Measurements from ENCODE around the gene FITM1. TPM values are rescaled to one million over a fixed set of nuclear protein-coding genes. Genes with fewer than 3 reads are reported as not detected.

Gene FITM1
- total and polyA plus RNA-seq, 2 donors (not counting 3 experiments of a cell fraction or from before 2014, with no cell fraction given): 0.54 TPM; not detected in 1

GRCh38 chr14:24147761-24148428 lies 17.4 kb downstream of the FITM1 start:
- H3K9ac ChIP-seq (replicated peaks; ENCODE audit: extremely low read depth, insufficient read depth, low read length): peak overlapping the region; percentile 43
- FAIRE-seq (no peak), DNase-seq (ENCODE audit: low read depth, low spot score) (no peak)
- no peaks in the 10 kb centered on the region for H3K9me3 ChIP-seq (replicated peaks; ENCODE audit: control insufficient read depth, insufficient read depth, low read length)
- ChIA-PET POLR2A (interaction anchor here (2.0 kb wide), 1 partner anchor 12 kb away, joined by 8 read pairs; the partner anchor contains the start of gene PSME1), CTCF (interaction anchor here (1.0 to 7.8 kb wide), 6 partner anchors 12 to 149 kb away, joined by 6 to 63 read pairs (median 14); partner anchors contain the start of genes IRF9 and PSME1)
- peaks cover 16% of the 10 kb centered on the region for H3K4me1 ChIP-seq (ENCODE audit: control insufficient read depth, extremely low read depth, insufficient read depth, low read length)
- no peaks in the 10 kb centered on the region for H4K20me1 ChIP-seq (replicated peaks; ENCODE audit: control insufficient read depth, extremely low read depth, insufficient read depth, low read length)
- peaks cover 2 to 25% of the 10 kb centered on the region in 2 experiments for H3K36me3 ChIP-seq (ENCODE audit: control insufficient read depth in 2 of 2, extremely low read depth in 1 of 2, insufficient read depth in 2 of 2, low read length in 2 of 2)
- H3K9me1 ChIP-seq (replicated peaks; ENCODE audit: control insufficient read depth, extremely low read depth, insufficient read depth, low read length): no peaks in the 10 kb centered on the region
- intact Hi-C loops (cut with micrococcal nuclease): loop anchor here (1.0 to 5.0 kb wide), 7 partner anchors 12 to 284 kb away; partner anchors contain the start of genes CHMP4A, DHRS1, IPO4 and IRF9
- TSS peak; percentile 45 for BruUV-seq (replicated peaks)
- H3K4me3 ChIP-seq (replicated peaks in 1 of 3; ENCODE audit: insufficient read depth in 1 of 3, low read depth in 1 of 3, low read length in 3 of 3): peak overlapping the region; percentile 59 to 83 (median 76)
- H3K79me2 ChIP-seq (ENCODE audit: control insufficient read depth, insufficient read depth, low read length): peaks cover 25% of the 10 kb centered on the region
- H3K27me3 ChIP-seq (ENCODE audit: control insufficient read depth in 2 of 2, insufficient read depth in 2 of 2, low read length in 2 of 2): no peaks in the 10 kb centered on the region
- TF ChIP-seq MYC (IDR thresholded peaks at IDR 0.05; ENCODE audit: low read depth, low read length) (no peak), FOS (IDR thresholded peaks at IDR 0.05; ENCODE audit: borderline replicate concordance, insufficient read depth, low read length) (no peak), POLR2AphosphoS5 (IDR thresholded peaks at IDR 0.05; ENCODE audit: insufficient read depth, low read depth, low read length) (no peak), CTCF (IDR thresholded peaks at IDR 0.05; ENCODE audit: extremely low read depth in 1 of 2, insufficient read depth in 1 of 2, low read depth in 1 of 2, low read length in 2 of 2) (no peak), POLR2A (IDR thresholded peaks at IDR 0.05; ENCODE audit: low read depth, low read length) (no peak), MAX (IDR thresholded peaks at IDR 0.05; ENCODE audit: insufficient read depth, insufficient read length) (no peak), GATA2 (IDR thresholded peaks at IDR 0.05; ENCODE audit: insufficient read depth, insufficient read length, low read depth, low read length) (no peak), JUN (IDR thresholded peaks at IDR 0.05; ENCODE audit: borderline replicate concordance, insufficient read depth, insufficient read length, low read depth) (no peak), EZH2 (IDR thresholded peaks at IDR 0.05; ENCODE audit: borderline replicate concordance, low read depth, low read length, severe bottlenecking) (no peak)
- peak overlapping the region; percentile 70 for H3K4me2 ChIP-seq (ENCODE audit: insufficient read depth, low read length)
- peak overlapping the region; percentile 68 for H2AFZ ChIP-seq (ENCODE audit: low read depth, low read length)
- no peak overlapping the region for H3K27ac ChIP-seq (ENCODE audit: insufficient read depth, low read depth, low read length)
- dilution Hi-C loops (cut with MboI; ENCODE audit: extremely low pct_ligation_motif_present, low sequenced_read_pairs): no loop called here
